Esophagus muscularis mucosa (tissue), 3 donors: ENCODE measurements around the gene TOM1L2.

Source experiments
- CTCF ChIP-seq, 3 experiments: fragments of 200-600 bp in 2 of 3; fragments of 450-650 bp in 1 of 3; sonication (generic) in 2 of 3; IDR thresholded peaks; one replicate each; pipeline ENCODE4 v1.5.1; 2017 to 2019; ENCODE audit warnings: antibody characterized with exemption in 3 of 3, mild to moderate bottlenecking in 2 of 3, moderate library complexity in 1 of 3
- POLR2A ChIP-seq: fragments of 450-650 bp; IDR thresholded peaks from one replicate; pipeline ENCODE4 v1.6.1; 2017; ENCODE audit warnings: antibody characterized with exemption, moderate library complexity, mild to moderate bottlenecking, low read depth
- POLR2AphosphoS5 ChIP-seq, 2 donors: sonication (generic); formaldehyde crosslinking; IDR thresholded peaks; one replicate each; pipeline ENCODE4 v1.6.1; 2017; ENCODE audit warnings: antibody characterized with exemption in 2 of 2

GRCh38 chr17:17831208-17832031 lies 140.8 kb downstream of the TOM1L2 start:
- TF ChIP-seq POLR2A (no peak), POLR2AphosphoS5 (IDR thresholded peaks at IDR 0.05) (peak in 1 of 2 donors; percentile 35), CTCF (IDR thresholded peaks at IDR 0.05) (no peak)
